ENCODE results near the gene NAT16. TPM values are rescaled to one million over a fixed set of nuclear protein-coding genes. Genes with fewer than 3 reads are reported as not detected.

Gene NAT16
- polyA plus RNA-seq: 4.0 and 4.5 TPM in 2 replicates
- 0.73 and 1.5 TPM in 2 replicates for polyA minus RNA-seq

- no peaks in the 10 kb centered on the region for H3K79me2 ChIP-seq (replicated peaks; ENCODE audit: insufficient read depth, low read length)
- no peaks in the 10 kb centered on the region for H3K9me2 ChIP-seq (ENCODE audit: insufficient read depth, low read length)
- H3K36me3 ChIP-seq (ENCODE audit: insufficient read depth, low read length): no peaks in the 10 kb centered on the region
- H4K20me1 ChIP-seq (ENCODE audit: insufficient read depth): no peaks in the 10 kb centered on the region
- H3F3A ChIP-seq (ENCODE audit: insufficient read depth, low read length, poor library complexity, severe bottlenecking): no peaks in the 10 kb centered on the region
- peak within 1 kb of the TSS; percentile 40 for H2AFZ ChIP-seq (ENCODE audit: low read depth, low read length)
- peaks cover 34% of the 10 kb centered on the region for H3K27me3 ChIP-seq (ENCODE audit: insufficient read depth, low read depth, low read length)
- peak within 1 kb of the TSS; percentile 81 for H3K9ac ChIP-seq (ENCODE audit: low read length)
- peak within 1 kb of the TSS; percentile 76 for H3K27ac ChIP-seq (ENCODE audit: low read length)
- no peaks in the 10 kb centered on the region for H3K9me3 ChIP-seq (ENCODE audit: low read length)
- H3K4me2 ChIP-seq (ENCODE audit: low read length): peak within 1 kb of the TSS; percentile 76
- H3K4me3 ChIP-seq (ENCODE audit: low read length): peak within 1 kb of the TSS; percentile 76
- peak; percentile 49 for TF ChIP-seq MXI1 (conservative IDR thresholded peaks at IDR 0.05; ENCODE audit: poor library complexity, severe bottlenecking)
- no peak for TF ChIP-seq REST (IDR thresholded peaks at IDR 0.05; ENCODE audit: borderline replicate concordance)
- no peak for TF ChIP-seq EZH2 (IDR thresholded peaks at IDR 0.05; ENCODE audit: borderline replicate concordance, insufficient read depth, low read length, poor library complexity, severe bottlenecking)
- TF ChIP-seq SMC3 (conservative IDR thresholded peaks at IDR 0.05; ENCODE audit: poor library complexity): no peak
- no peak for TF ChIP-seq TAF1 (IDR thresholded peaks at IDR 0.05; ENCODE audit: low read depth)
- no peak for TF ChIP-seq EP300 (conservative IDR thresholded peaks at IDR 0.05; ENCODE audit: poor library complexity, severe bottlenecking)
- TF ChIP-seq CTCF (IDR thresholded peaks at IDR 0.05; ENCODE audit: poor library complexity, severe bottlenecking): peak; percentile 8
- peak; percentile 57 for TF ChIP-seq POLR2AphosphoS5 (IDR thresholded peaks at IDR 0.05)
- TF ChIP-seq RAD21 (conservative IDR thresholded peaks at IDR 0.05): no peak
Observed at GRCh38 chr7:101180130-101180755, at the start of gene NAT16. NAT16 (minus strand) TSS chr7:101180293; CDS start chr7:101174807, 5,486 bp downstream.

- H2AFZ ChIP-seq (ENCODE audit: low read depth, low read length): no peak overlapping the region
- H4K20me1 ChIP-seq (ENCODE audit: insufficient read depth): no peaks in the 10 kb centered on the region
- H3K9me2 ChIP-seq (ENCODE audit: insufficient read depth, low read length): no peaks in the 10 kb centered on the region
- H3K4me3 ChIP-seq (ENCODE audit: low read length): no peak overlapping the region
- H3K4me2 ChIP-seq (ENCODE audit: low read length): no peak overlapping the region
- TF ChIP-seq EP300 (conservative IDR thresholded peaks at IDR 0.05; ENCODE audit: poor library complexity, severe bottlenecking) (no peak), CTCF (IDR thresholded peaks at IDR 0.05; ENCODE audit: poor library complexity, severe bottlenecking) (no peak), REST (IDR thresholded peaks at IDR 0.05; ENCODE audit: borderline replicate concordance) (no peak), RAD21 (conservative IDR thresholded peaks at IDR 0.05) (no peak), MXI1 (conservative IDR thresholded peaks at IDR 0.05; ENCODE audit: poor library complexity, severe bottlenecking) (no peak), SMC3 (conservative IDR thresholded peaks at IDR 0.05; ENCODE audit: poor library complexity) (no peak), EZH2 (IDR thresholded peaks at IDR 0.05; ENCODE audit: borderline replicate concordance, insufficient read depth, low read length, poor library complexity, severe bottlenecking) (no peak), POLR2AphosphoS5 (IDR thresholded peaks at IDR 0.05) (no peak), TAF1 (IDR thresholded peaks at IDR 0.05; ENCODE audit: low read depth) (no peak)
- no peaks in the 10 kb centered on the region for H3K79me2 ChIP-seq (replicated peaks; ENCODE audit: insufficient read depth, low read length)
- no peaks in the 10 kb centered on the region for H3F3A ChIP-seq (ENCODE audit: insufficient read depth, low read length, poor library complexity, severe bottlenecking)
- H3K27ac ChIP-seq (ENCODE audit: low read length): no peak overlapping the region
- no peaks in the 10 kb centered on the region for H3K9me3 ChIP-seq (ENCODE audit: low read length)
- no peak overlapping the region for H3K9ac ChIP-seq (ENCODE audit: low read length)
- H3K36me3 ChIP-seq (ENCODE audit: insufficient read depth, low read length): no peaks in the 10 kb centered on the region
- no peaks in the 10 kb centered on the region for H3K27me3 ChIP-seq (ENCODE audit: insufficient read depth, low read depth, low read length)
Observed at GRCh38 chr7:101226721-101227120, 46.6 kb upstream of the NAT16 start.
